Panc1 (cell line): Measurements from ENCODE around the gene EIF3F. TPM values are rescaled to one million over a fixed set of nuclear protein-coding genes. Genes with fewer than 3 reads are reported as not detected.

ENCODE experiments used
- ATAC-seq: fragments of 200-7000 bp; cut with Tn5 transposase; 2 replicates; pipeline ENCODE4 v1.9.1; 2020; ENCODE audit warnings: mild to moderate bottlenecking, moderate library complexity
- BruUV-seq: library from RNA; stranded (reverse); fragments of 400-500 nt; replicated peaks from 2 replicates; lab custom pipeline; 2021; lab: Mats Ljungman, UMichigan
- CTCF ChIA-PET: fragments of 300-600 bp; sonication (Branson Sonifier 250); formaldehyde crosslinking; loops from one replicate; lab custom pipeline; 2022; ENCODE audit warnings: antibody characterized with exemption; lab: Charles Lee
- POLR2A ChIA-PET: fragments of 300-600 bp; sonication (Branson Sonifier 250); formaldehyde crosslinking; loops from one replicate; lab custom pipeline; 2022; ENCODE audit warnings: antibody characterized with exemption; lab: Charles Lee
- DNase-seq: peaks from one replicate; pipeline ENCODE4 v3.0.0-alpha.2; 2010; ENCODE audit warnings: low read depth, low spot score
- H3K27ac ChIP-seq: 2 replicates; pipeline ENCODE4 v1.5.1; 2011; ENCODE audit warnings: mild to moderate bottlenecking, low read length, inconsistent platforms
- H3K27me3 ChIP-seq: fragments of 200-500 bp; sonication (Bioruptor generic); 2 replicates; pipeline ENCODE4 v1.6.0; 2014; ENCODE audit warnings: low read length, inconsistent platforms; ENCODE audit not compliant: control insufficient read depth, insufficient read depth
- H3K36me3 ChIP-seq: fragments of 200-500 bp; sonication (Bioruptor generic); 2 replicates; pipeline ENCODE4 v1.5.1; 2014; ENCODE audit warnings: inconsistent platforms, mild to moderate bottlenecking, low read length, moderate library complexity; ENCODE audit not compliant: control insufficient read depth, insufficient read depth
- H3K4me1 ChIP-seq: 2 replicates; pipeline ENCODE4 v1.5.1; 2011; ENCODE audit warnings: inconsistent platforms, mild to moderate bottlenecking, low read length, moderate library complexity; ENCODE audit not compliant: control insufficient read depth, insufficient read depth
- H3K4me3 ChIP-seq, 2 experiments: 2 replicates each; pipeline ENCODE4 v1.5.1; 2011 to 2012; ENCODE audit warnings: low read depth in 2 of 2, low read length in 2 of 2, mild to moderate bottlenecking in 2 of 2, inconsistent platforms in 1 of 2, moderate library complexity in 1 of 2
- H3K9me3 ChIP-seq: fragments of 200-500 bp; sonication (Bioruptor generic); 2 replicates; pipeline ENCODE4 v1.5.1; 2014; ENCODE audit warnings: low read depth, mild to moderate bottlenecking, inconsistent platforms, low read length, moderate library complexity; ENCODE audit not compliant: control insufficient read depth, insufficient read depth
- POLR2AphosphoS5 ChIP-seq: IDR thresholded peaks from 2 replicates; pipeline ENCODE4 v1.6.1; 2012; ENCODE audit warnings: mild to moderate bottlenecking, low read depth, low read length, moderate library complexity
- SIN3A ChIP-seq: IDR thresholded peaks from 2 replicates; pipeline ENCODE4 v1.6.1; 2012; ENCODE audit warnings: low read depth, mild to moderate bottlenecking, low read length, moderate library complexity, borderline replicate concordance; ENCODE audit not compliant: insufficient read depth
- TCF7L2 ChIP-seq: IDR thresholded peaks from 2 replicates; pipeline ENCODE4 v1.6.1; 2011; ENCODE audit warnings: mild to moderate bottlenecking, low read depth, low read length, inconsistent platforms
- in situ Hi-C: cut with HindIII; loops from 2 replicates; pipeline ENCODE4 v1.10.0; 2016; ENCODE audit warnings: low sequenced_read_pairs, low pct_unique_long_range_greater_than_20kb
- intact Hi-C: fragments of 100-400 bp; cut with micrococcal nuclease; formaldehyde crosslinking; loops from one replicate; pipeline ENCODE4 v1.10.0; 2022; ENCODE audit not compliant: unreplicated experiment
- total RNA-seq: library from RNA; stranded (reverse); gene quantifications from one replicate; pipeline ENCODE4 v1.2.1, GENCODE V29; 2021; ENCODE audit not compliant: unreplicated experiment
- TF ChIP-seq, protein P1 (sequence below), 2 experiments: IDR thresholded peaks; 2 replicates each; pipeline ENCODE4 v1.6.1; 2011 to 2012; ENCODE audit warnings: low read depth in 2 of 2, control low read depth in 1 of 2, low read length in 1 of 2, mild to moderate bottlenecking in 1 of 2, moderate library complexity in 1 of 2; ENCODE audit not compliant: insufficient read depth in 1 of 2
- TF ChIP-seq, protein P2 (sequence below): fragments of 450-650 bp; IDR thresholded peaks from 2 replicates; pipeline ENCODE4 v1.5.1; 2017; ENCODE audit warnings: mild to moderate bottlenecking

The EIF3F gene
- total RNA-seq, 1 experiment from 2014 or later = 387 TPM

DNA sequence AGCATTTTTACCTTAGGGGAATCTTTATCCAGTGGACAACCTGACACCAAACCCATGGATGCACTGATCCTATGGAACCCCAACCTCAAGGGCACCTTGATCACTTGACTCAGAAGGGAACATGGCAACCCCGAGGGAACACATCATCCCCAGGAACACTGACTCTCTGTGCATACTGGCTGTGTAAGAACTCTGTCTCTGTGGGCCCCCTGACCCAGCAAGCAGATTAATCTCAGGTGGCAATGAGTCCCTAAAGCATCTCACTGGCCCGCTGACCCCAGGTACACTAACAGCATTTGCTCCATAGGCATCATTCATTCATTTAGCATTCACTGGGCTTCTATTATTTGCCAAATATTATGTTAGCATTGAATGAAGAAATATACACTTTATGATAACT is 16.9 kb downstream of the EIF3F start:
- ChIA-PET CTCF (interaction anchor here (0.8 to 1.0 kb wide), 2 partner anchors 96 to 97 kb away, joined by 3 read pairs; no protein-coding TSS in a partner anchor), POLR2A (no interaction called here)
- H3K36me3 ChIP-seq = no peaks in the 10 kb centered on the region; the same call in 1 of the 2 replicates
- in situ Hi-C loops = no loop called here
- no peak overlapping the region for H3K4me3 ChIP-seq
- BruUV-seq = no TSS peak
- no peaks in the 10 kb centered on the region for H3K9me3 ChIP-seq
- H3K4me1 ChIP-seq = no peaks in the 10 kb centered on the region
- no peaks in the 10 kb centered on the region for H3K27me3 ChIP-seq
- DNase-seq = no peak
- ATAC-seq = no peak
- TF ChIP-seq, protein P1, sequence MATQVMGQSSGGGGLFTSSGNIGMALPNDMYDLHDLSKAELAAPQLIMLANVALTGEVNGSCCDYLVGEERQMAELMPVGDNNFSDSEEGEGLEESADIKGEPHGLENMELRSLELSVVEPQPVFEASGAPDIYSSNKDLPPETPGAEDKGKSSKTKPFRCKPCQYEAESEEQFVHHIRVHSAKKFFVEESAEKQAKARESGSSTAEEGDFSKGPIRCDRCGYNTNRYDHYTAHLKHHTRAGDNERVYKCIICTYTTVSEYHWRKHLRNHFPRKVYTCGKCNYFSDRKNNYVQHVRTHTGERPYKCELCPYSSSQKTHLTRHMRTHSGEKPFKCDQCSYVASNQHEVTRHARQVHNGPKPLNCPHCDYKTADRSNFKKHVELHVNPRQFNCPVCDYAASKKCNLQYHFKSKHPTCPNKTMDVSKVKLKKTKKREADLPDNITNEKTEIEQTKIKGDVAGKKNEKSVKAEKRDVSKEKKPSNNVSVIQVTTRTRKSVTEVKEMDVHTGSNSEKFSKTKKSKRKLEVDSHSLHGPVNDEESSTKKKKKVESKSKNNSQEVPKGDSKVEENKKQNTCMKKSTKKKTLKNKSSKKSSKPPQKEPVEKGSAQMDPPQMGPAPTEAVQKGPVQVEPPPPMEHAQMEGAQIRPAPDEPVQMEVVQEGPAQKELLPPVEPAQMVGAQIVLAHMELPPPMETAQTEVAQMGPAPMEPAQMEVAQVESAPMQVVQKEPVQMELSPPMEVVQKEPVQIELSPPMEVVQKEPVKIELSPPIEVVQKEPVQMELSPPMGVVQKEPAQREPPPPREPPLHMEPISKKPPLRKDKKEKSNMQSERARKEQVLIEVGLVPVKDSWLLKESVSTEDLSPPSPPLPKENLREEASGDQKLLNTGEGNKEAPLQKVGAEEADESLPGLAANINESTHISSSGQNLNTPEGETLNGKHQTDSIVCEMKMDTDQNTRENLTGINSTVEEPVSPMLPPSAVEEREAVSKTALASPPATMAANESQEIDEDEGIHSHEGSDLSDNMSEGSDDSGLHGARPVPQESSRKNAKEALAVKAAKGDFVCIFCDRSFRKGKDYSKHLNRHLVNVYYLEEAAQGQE (IDR thresholded peaks at IDR 0.05; ENCODE audit: insufficient read depth in 1 of 2, low read depth in 2 of 2, low read length in 1 of 2) = no peak
- TF ChIP-seq POLR2AphosphoS5 (no peak), TCF7L2 (no peak), SIN3A (no peak)
- TF ChIP-seq, protein P2, sequence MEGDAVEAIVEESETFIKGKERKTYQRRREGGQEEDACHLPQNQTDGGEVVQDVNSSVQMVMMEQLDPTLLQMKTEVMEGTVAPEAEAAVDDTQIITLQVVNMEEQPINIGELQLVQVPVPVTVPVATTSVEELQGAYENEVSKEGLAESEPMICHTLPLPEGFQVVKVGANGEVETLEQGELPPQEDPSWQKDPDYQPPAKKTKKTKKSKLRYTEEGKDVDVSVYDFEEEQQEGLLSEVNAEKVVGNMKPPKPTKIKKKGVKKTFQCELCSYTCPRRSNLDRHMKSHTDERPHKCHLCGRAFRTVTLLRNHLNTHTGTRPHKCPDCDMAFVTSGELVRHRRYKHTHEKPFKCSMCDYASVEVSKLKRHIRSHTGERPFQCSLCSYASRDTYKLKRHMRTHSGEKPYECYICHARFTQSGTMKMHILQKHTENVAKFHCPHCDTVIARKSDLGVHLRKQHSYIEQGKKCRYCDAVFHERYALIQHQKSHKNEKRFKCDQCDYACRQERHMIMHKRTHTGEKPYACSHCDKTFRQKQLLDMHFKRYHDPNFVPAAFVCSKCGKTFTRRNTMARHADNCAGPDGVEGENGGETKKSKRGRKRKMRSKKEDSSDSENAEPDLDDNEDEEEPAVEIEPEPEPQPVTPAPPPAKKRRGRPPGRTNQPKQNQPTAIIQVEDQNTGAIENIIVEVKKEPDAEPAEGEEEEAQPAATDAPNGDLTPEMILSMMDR = no peak
- H3K27ac ChIP-seq = no peak overlapping the region
- intact Hi-C loops = loop anchor here (10.0 kb wide), 2 partner anchors 261 to 561 kb away; partner anchors contain the start of gene LMO1

DNA sequence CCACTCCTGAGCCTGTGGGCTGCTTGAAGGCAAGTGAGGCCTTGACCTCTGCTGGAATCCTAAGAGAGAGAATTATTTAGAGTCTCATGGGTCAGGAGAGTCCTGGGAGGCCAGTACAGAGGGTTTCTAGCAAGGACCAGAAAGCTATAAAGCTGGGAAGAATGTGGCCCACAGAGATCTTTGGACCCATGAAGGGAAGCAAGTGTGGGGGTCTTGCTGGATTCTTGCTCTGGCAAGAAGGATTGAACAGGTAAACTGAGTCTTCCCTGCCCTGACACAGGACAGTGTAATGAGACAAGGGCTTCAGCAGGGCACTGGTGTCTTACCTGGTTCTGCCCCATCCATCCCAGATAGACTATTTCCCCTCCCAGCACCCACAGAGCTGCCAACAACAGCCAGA is 18.4 kb downstream of the EIF3F start:
- no peak for TF ChIP-seq SIN3A
- TF ChIP-seq, protein P2 = no peak
- no peak for TF ChIP-seq POLR2AphosphoS5
- TF ChIP-seq TCF7L2 = no peak
- TF ChIP-seq, protein P1 (IDR thresholded peaks at IDR 0.05; ENCODE audit: insufficient read depth in 1 of 2, low read depth in 2 of 2, low read length in 1 of 2) = no peak
- Histone ChIP-seq H3K36me3 (no peaks in the 10 kb centered on the region), H3K27me3 (no peaks in the 10 kb centered on the region), H3K27ac (no peak overlapping the region), H3K4me3 (no peak overlapping the region), H3K4me1 (no peaks in the 10 kb centered on the region), H3K9me3 (no peaks in the 10 kb centered on the region)
- DNase-seq = no peak
- no TSS peak for BruUV-seq
- ChIA-PET CTCF (interaction anchor here (1.5 to 2.5 kb wide), 3 partner anchors 28 to 94 kb away, joined by 8 to 80 read pairs (median 22); no protein-coding TSS in a partner anchor), POLR2A (no interaction called here)
- in situ Hi-C loops = no loop called here
- intact Hi-C loops = loop anchor here (10.0 kb wide), 2 partner anchors 259 to 559 kb away; partner anchors contain the start of gene LMO1
- ATAC-seq = no peak; the same call in 1 of the 2 replicates
